Subcutaneous adipose tissue (tissue), 4 donors: ENCODE data around the gene DIPK1B. TPM values are rescaled to one million over a fixed set of nuclear protein-coding genes. Genes with fewer than 3 reads are reported as not detected.

Source experiments
- CTCF ChIP-seq: fragments of 450-650 bp; IDR thresholded peaks from one replicate; pipeline ENCODE4 v1.5.1; 2016; ENCODE audit warnings: low read depth, mild to moderate bottlenecking, control low read depth, antibody characterized with exemption, moderate library complexity
- total RNA-seq, 4 donors: library from RNA; depleted of rRNA; stranded (reverse); fragments of >200 nt; gene quantifications; one replicate each; pipeline ENCODE4 v1.1.0, GENCODE V29; 2016

DIPK1B gene
- total RNA-seq, 4 donors from 2014 or later: 1.9 to 7.9 (median 5.6) TPM

- TF ChIP-seq CTCF: no peak
These were observed 14.3 kb downstream of the DIPK1B start for GRCh38 chr9:136726631-136727191.

GRCh38 chr9:136728080-136728547 is 15.7 kb downstream of the DIPK1B start:
- TF ChIP-seq CTCF: no peak

GRCh38 chr9:136728548-136729123 is 16.3 kb downstream of the DIPK1B start:
- no peak for TF ChIP-seq CTCF

GRCh38 chr9:136729144-136729543 is 16.8 kb downstream of the DIPK1B start:
- no peak for TF ChIP-seq CTCF

GRCh38 chr9:136729926-136730325 is 17.6 kb downstream of the DIPK1B start:
- no peak for TF ChIP-seq CTCF

- no peak for TF ChIP-seq CTCF
These were observed 20.2 kb downstream of the DIPK1B start for GRCh38 chr9:136732444-136733178.

GRCh38 chr9:136733611-136734010 is 21.2 kb downstream of the DIPK1B start:
- no peak for TF ChIP-seq CTCF
